HCT116 (cell line): Measurements from ENCODE around the gene GFPT1. TPM values are rescaled to one million over a fixed set of nuclear protein-coding genes. Genes with fewer than 3 reads are reported as not detected.

Experiments used
- ATAC-seq: fragments of 200-7000 bp; cut with Tn5 transposase; 2 replicates; pipeline ENCODE4 v1.9.1; 2020; ENCODE audit warnings: mild to moderate bottlenecking, moderate library complexity
- BruUV-seq: library from RNA; stranded (reverse); fragments of 400-500 nt; replicated peaks from 2 replicates; lab custom pipeline; 2021; lab: Mats Ljungman, UMichigan
- CTCF ChIA-PET: fragments of 300-600 bp; sonication (Branson Sonifier 250); formaldehyde crosslinking; loops from one replicate; lab custom pipeline; 2021; ENCODE audit warnings: antibody characterized with exemption; lab: Charles Lee
- POLR2A ChIA-PET: fragments of 300-600, 350-600 bp; sonication (Branson Sonifier 250); formaldehyde crosslinking; loops from one replicate; lab custom pipeline; 2021; ENCODE audit warnings: antibody characterized with exemption; lab: Charles Lee
- RAD21 ChIA-PET, 2 experiments: fragments of 300-600 bp; sonication (Branson Sonifier 250); formaldehyde crosslinking; loops; one replicate each; lab custom pipeline; 2023; ENCODE audit warnings: low total read pairs in 2 of 2; ENCODE audit not compliant: uncharacterized antibody in 2 of 2, unreplicated experiment in 2 of 2, low non-redundant PET in 1 of 2; lab: Charles Lee
- DNase-seq: peaks from one replicate; pipeline ENCODE4 v3.0.0-alpha.2; 2010; ENCODE audit warnings: low read depth, low spot score
- H2AFZ ChIP-seq: fragments of 200-600 bp; shearing (Covaris generic), sonication (generic); 2 replicates; pipeline ENCODE4 v1.6.1; 2017; ENCODE audit warnings: low read depth, mixed run types, mixed read lengths, antibody characterized with exemption, low read length; ENCODE audit not compliant: poor library complexity, severe bottlenecking
- H3K27ac ChIP-seq: 2 replicates; pipeline ENCODE4 v1.5.1; 2012; ENCODE audit warnings: low read depth, low read length
- H3K27me3 ChIP-seq: fragments of 200-600 bp; sonication (generic); 2 replicates; pipeline ENCODE4 v1.6.1; 2016; ENCODE audit warnings: mixed run types, low read length, mixed read lengths; ENCODE audit not compliant: insufficient read depth
- H3K36me3 ChIP-seq, 2 experiments: fragments of 200-500 bp in 1 of 2; fragments of 200-600 bp in 1 of 2; sonication (Bioruptor generic) in 1 of 2; sonication (generic) in 1 of 2; 2 replicates each; pipeline versions ENCODE4 v1.5.1 to v1.6.1; 2014 to 2016; ENCODE audit warnings: low read length in 2 of 2, inconsistent platforms in 1 of 2, mixed read lengths in 1 of 2, mixed run types in 1 of 2; ENCODE audit not compliant: insufficient read depth in 2 of 2, control insufficient read depth in 1 of 2
- H3K4me1 ChIP-seq, 2 experiments: fragments of 200-600 bp in 1 of 2; sonication (generic) in 1 of 2; 2 replicates each; pipeline versions ENCODE4 v1.5.1 to v1.6.1; 2012 to 2017; ENCODE audit warnings: low read length in 2 of 2, inconsistent platforms in 1 of 2, mild to moderate bottlenecking in 1 of 2, mixed read lengths in 1 of 2, mixed run types in 1 of 2, moderate library complexity in 1 of 2; ENCODE audit not compliant: insufficient read depth in 2 of 2, control insufficient read depth in 1 of 2
- H3K4me2 ChIP-seq: fragments of 200-600 bp; sonication (generic); 2 replicates; pipeline ENCODE4 v1.6.1; 2017; ENCODE audit warnings: mixed run types, low read length, mixed read lengths
- H3K4me3 ChIP-seq, 2 experiments: fragments of 200-600 bp in 1 of 2; sonication (generic) in 1 of 2; replicated peaks in 1 of 2; 2 replicates each; pipeline ENCODE4 v1.5.1; 2011 to 2016; ENCODE audit warnings: low read length in 2 of 2, control low read depth in 1 of 2, low read depth in 1 of 2, mild to moderate bottlenecking in 1 of 2, mixed read lengths in 1 of 2, mixed run types in 1 of 2
- H3K79me2 ChIP-seq: fragments of 200-600 bp; sonication (generic); 2 replicates; pipeline ENCODE4 v1.6.1; 2017; ENCODE audit warnings: mild to moderate bottlenecking, mixed run types, low read length, moderate library complexity, mixed read lengths; ENCODE audit not compliant: insufficient read depth
- H3K9ac ChIP-seq: fragments of 200-600 bp; sonication (generic); 2 replicates; pipeline ENCODE4 v1.6.1; 2016; ENCODE audit warnings: low read length, mixed read lengths
- H3K9me2 ChIP-seq: fragments of 200-600 bp; sonication (generic), shearing (Covaris generic); 2 replicates; pipeline ENCODE4 v1.6.1; 2017; ENCODE audit warnings: mixed run types, mild to moderate bottlenecking, moderate library complexity; ENCODE audit not compliant: insufficient read depth
- H3K9me3 ChIP-seq, 2 experiments: fragments of 200-500 bp in 1 of 2; fragments of 200-600 bp in 1 of 2; sonication (Bioruptor generic) in 1 of 2; sonication (generic) in 1 of 2; 2 replicates each; pipeline ENCODE4 v1.6.1; 2014 to 2017; ENCODE audit warnings: low read length in 2 of 2, mixed read lengths in 2 of 2, inconsistent platforms in 1 of 2, low read depth in 1 of 2, mild to moderate bottlenecking in 1 of 2, mixed run types in 1 of 2, moderate library complexity in 1 of 2; ENCODE audit not compliant: control insufficient read depth in 1 of 2, insufficient read depth in 1 of 2
- H4K20me1 ChIP-seq: fragments of 200-600 bp; sonication (generic), shearing (Covaris generic); 2 replicates; pipeline ENCODE4 v1.6.1; 2017; ENCODE audit warnings: mixed run types, mild to moderate bottlenecking, moderate library complexity; ENCODE audit not compliant: insufficient read depth
- CBX3 ChIP-seq: IDR thresholded peaks from 2 replicates; pipeline ENCODE4 v1.6.1; 2012; ENCODE audit warnings: low read depth
- EGR1 ChIP-seq: IDR thresholded peaks from 2 replicates; pipeline ENCODE4 v1.6.1; 2012; ENCODE audit warnings: low read depth
- ELF1 ChIP-seq: IDR thresholded peaks from 2 replicates; pipeline ENCODE4 v1.6.1; 2012; ENCODE audit warnings: low read depth, borderline replicate concordance
- EZH2 ChIP-seq: fragments of 200-600 bp; sonication (generic); IDR thresholded peaks from 2 replicates; pipeline ENCODE4 v1.6.1; 2017; ENCODE audit warnings: antibody characterized with exemption, mixed run types
- EZH2phosphoT487 ChIP-seq: fragments of 200-600 bp; IDR thresholded peaks from 2 replicates; pipeline ENCODE4 v1.6.1; 2018; ENCODE audit warnings: antibody characterized with exemption, borderline replicate concordance
- FOSL1 ChIP-seq: IDR thresholded peaks from 2 replicates; pipeline ENCODE4 v1.6.1; 2012; ENCODE audit warnings: low read depth
- JUND ChIP-seq: IDR thresholded peaks from 2 replicates; pipeline ENCODE4 v1.6.1; 2012
- RAD21 ChIP-seq: IDR thresholded peaks from 2 replicates; pipeline ENCODE4 v1.6.1; 2012; ENCODE audit warnings: low read depth, mild to moderate bottlenecking
- SIN3A ChIP-seq: IDR thresholded peaks from 2 replicates; pipeline ENCODE4 v1.6.1; 2012; ENCODE audit warnings: low read depth
- SP1 ChIP-seq: IDR thresholded peaks from 2 replicates; pipeline ENCODE4 v1.6.1; 2012; ENCODE audit warnings: low read depth
- SRF ChIP-seq: IDR thresholded peaks from 2 replicates; pipeline ENCODE4 v1.6.1; 2012; ENCODE audit warnings: low read depth
- YY1 ChIP-seq: IDR thresholded peaks from 2 replicates; pipeline ENCODE4 v1.6.1; 2011; ENCODE audit warnings: low read length, low read depth, moderate library complexity, mild to moderate bottlenecking; ENCODE audit not compliant: insufficient replicate concordance; ENCODE audit errors: extremely low read depth
- ZNF274 ChIP-seq: fragments of 200-500 bp; sonication (Bioruptor generic); IDR thresholded peaks from 2 replicates; pipeline ENCODE4 v1.6.1; 2014; ENCODE audit warnings: mild to moderate bottlenecking, low read depth, low read length, inconsistent platforms
- intact Hi-C: fragments of 100-400 bp; cut with micrococcal nuclease; formaldehyde crosslinking; loops from 2 replicates; pipeline ENCODE4 v1.10.0; 2022
- total RNA-seq: library from RNA; stranded (reverse); gene quantifications from one replicate; pipeline ENCODE4 v1.2.1, GENCODE V29; 2021; ENCODE audit not compliant: unreplicated experiment
- TF ChIP-seq, protein P1 (sequence below): IDR thresholded peaks from 2 replicates; pipeline ENCODE4 v1.6.1; 2012
- TF ChIP-seq, protein P2 (sequence below): IDR thresholded peaks from 2 replicates; pipeline ENCODE4 v1.6.1; 2012
- TF ChIP-seq, protein P3 (sequence below): IDR thresholded peaks from 2 replicates; pipeline ENCODE4 v1.6.1; 2011; ENCODE audit warnings: mild to moderate bottlenecking, low read length, moderate library complexity; ENCODE audit not compliant: insufficient replicate concordance; ENCODE audit errors: extremely low read depth

Gene GFPT1
- total RNA-seq, 1 experiment from 2014 or later: 62.4 TPM

DNA sequence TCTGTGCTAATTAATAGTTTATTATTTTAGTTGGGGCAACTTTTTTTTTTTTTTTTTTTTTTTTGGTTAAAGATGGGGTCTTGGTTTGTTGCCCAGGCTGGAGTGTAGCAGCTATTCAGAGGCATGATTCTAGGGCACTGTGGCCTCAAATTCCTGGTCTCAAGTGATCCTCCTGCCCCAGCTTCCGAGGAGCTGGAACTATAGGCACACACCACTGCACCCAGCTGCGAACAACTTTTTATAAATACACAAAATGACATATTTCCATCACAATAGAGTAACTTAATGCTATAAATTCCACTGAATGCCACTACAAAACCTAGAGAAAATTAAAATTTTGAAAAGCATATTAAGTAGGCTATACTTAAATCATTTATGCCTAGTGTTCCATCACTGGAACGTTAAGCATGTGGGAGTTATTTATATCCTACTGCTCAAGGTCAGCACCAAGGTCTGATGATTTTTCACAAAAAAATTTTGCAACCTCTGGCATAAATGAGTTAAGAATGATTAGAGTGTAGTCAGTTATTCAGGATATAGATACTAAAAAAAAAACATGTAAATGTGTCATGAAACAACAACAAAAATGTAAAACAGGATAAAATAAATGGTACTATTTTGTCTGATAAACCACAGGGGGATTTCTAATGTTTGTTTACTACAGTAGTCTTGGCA, 46.8 kb downstream of the GFPT1 start (continued):
- TF ChIP-seq, protein P1, sequence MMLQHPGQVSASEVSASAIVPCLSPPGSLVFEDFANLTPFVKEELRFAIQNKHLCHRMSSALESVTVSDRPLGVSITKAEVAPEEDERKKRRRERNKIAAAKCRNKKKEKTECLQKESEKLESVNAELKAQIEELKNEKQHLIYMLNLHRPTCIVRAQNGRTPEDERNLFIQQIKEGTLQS: no peak
- TF ChIP-seq CBX3 (no peak), FOSL1 (no peak), SIN3A (no peak), ELF1 (no peak), EZH2phosphoT487 (no peak), YY1 (no peak)

DNA sequence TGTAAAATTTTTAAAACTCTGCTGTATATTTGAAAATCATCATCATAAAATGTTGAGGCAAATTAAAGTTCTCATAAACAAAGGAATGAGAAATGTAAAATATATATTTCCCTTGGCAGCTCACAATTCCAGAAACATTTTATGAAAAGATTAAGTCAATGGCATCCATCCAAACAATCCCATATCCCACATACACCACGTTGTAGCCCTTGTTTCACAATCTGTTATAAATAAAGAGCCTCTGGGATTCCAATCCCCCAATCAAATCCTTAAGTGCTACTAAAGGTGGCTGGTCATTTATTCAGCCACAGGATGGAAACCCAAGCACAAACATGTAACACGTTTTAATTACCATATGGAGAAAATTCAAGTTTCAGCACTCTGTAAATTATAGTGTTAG, 51.7 kb downstream of the GFPT1 start:
- Histone ChIP-seq H4K20me1 (no peaks in the 10 kb centered on the region), H3K9me3 (no peaks in the 10 kb centered on the region), H3K27me3 (no peaks in the 10 kb centered on the region), H3K9ac (no peak overlapping the region), H3K4me2 (no peak overlapping the region), H2AFZ (no peak overlapping the region), H3K36me3 (peaks cover 5 to 18% of the 10 kb centered on the region in 2 experiments; a peak in 1 of 4 replicates), H3K4me1 (no peaks in the 10 kb centered on the region), H3K9me2 (no peaks in the 10 kb centered on the region), H3K4me3 (no peak overlapping the region), H3K27ac (no peak overlapping the region), H3K79me2 (no peaks in the 10 kb centered on the region)
- no TSS peak for BruUV-seq
- ATAC-seq (no peak), DNase-seq (no peak)
- ChIA-PET RAD21 (no interaction called here), CTCF (interaction anchor here (0.7 kb wide), 1 partner anchor 391 kb away, joined by 3 read pairs; no protein-coding TSS in a partner anchor), POLR2A (no interaction called here)
- intact Hi-C loops: no loop called here
- TF ChIP-seq, protein P2, sequence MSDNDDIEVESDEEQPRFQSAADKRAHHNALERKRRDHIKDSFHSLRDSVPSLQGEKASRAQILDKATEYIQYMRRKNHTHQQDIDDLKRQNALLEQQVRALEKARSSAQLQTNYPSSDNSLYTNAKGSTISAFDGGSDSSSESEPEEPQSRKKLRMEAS: no peak
- TF ChIP-seq, protein P3, sequence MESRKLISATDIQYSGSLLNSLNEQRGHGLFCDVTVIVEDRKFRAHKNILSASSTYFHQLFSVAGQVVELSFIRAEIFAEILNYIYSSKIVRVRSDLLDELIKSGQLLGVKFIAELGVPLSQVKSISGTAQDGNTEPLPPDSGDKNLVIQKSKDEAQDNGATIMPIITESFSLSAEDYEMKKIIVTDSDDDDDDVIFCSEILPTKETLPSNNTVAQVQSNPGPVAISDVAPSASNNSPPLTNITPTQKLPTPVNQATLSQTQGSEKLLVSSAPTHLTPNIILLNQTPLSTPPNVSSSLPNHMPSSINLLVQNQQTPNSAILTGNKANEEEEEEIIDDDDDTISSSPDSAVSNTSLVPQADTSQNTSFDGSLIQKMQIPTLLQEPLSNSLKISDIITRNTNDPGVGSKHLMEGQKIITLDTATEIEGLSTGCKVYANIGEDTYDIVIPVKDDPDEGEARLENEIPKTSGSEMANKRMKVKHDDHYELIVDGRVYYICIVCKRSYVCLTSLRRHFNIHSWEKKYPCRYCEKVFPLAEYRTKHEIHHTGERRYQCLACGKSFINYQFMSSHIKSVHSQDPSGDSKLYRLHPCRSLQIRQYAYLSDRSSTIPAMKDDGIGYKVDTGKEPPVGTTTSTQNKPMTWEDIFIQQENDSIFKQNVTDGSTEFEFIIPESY: no peak
- no peak for TF ChIP-seq JUND
- no peak for TF ChIP-seq RAD21
- TF ChIP-seq EGR1: no peak
- no peak for TF ChIP-seq FOSL1
- TF ChIP-seq EZH2phosphoT487: no peak
- no peak for TF ChIP-seq ELF1
- TF ChIP-seq EZH2: no peak
- no peak for TF ChIP-seq SRF
- TF ChIP-seq SIN3A: no peak
- no peak for TF ChIP-seq SP1
- TF ChIP-seq ZNF274: no peak
